Lower leg skin (tissue), 3 donors: ENCODE results near the gene DAAM1.

Experiments used
- POLR2A ChIP-seq, 2 donors: fragments of 450-650 bp; IDR thresholded peaks; one replicate each; pipeline ENCODE4 v1.6.1; 2016 to 2017; ENCODE audit warnings: antibody characterized with exemption in 2 of 2, mild to moderate bottlenecking in 1 of 2, moderate library complexity in 1 of 2
- TF ChIP-seq, protein P1 (sequence below), 3 donors: fragments of 450-650 bp; IDR thresholded peaks; one replicate each; pipeline ENCODE4 v1.5.1; 2016; ENCODE audit warnings: antibody characterized with exemption in 3 of 3, mild to moderate bottlenecking in 3 of 3, moderate library complexity in 2 of 3

DNA sequence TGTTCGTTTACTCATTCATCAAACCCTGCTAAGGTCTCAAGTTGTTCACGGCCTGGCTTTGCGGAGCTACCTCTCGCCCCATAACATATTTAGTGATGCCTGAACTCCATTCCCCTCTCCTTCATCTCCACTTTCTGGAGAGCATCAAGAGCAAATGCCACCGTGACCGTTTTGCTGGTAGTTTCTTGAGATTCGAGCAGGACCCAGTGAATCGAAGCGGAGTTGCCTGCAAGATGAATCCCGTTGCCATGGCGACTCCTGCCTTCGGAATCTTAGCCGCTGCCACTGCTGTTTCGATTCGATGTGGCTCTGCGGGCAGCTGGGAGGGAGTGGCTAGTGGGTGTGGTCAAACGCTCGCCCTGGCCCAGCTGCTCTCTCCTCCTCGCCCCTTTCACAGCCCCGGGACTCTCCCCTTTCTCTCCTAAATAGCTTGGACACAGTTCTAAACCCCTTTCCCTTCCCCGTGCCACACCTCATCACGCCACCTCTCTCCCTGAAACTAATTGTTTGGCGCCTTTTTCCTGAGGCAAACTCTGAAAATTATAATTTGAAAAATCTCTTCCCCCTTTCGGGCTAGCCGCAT, 1.4 kb downstream of the DAAM1 start:
- TF ChIP-seq, protein P1, sequence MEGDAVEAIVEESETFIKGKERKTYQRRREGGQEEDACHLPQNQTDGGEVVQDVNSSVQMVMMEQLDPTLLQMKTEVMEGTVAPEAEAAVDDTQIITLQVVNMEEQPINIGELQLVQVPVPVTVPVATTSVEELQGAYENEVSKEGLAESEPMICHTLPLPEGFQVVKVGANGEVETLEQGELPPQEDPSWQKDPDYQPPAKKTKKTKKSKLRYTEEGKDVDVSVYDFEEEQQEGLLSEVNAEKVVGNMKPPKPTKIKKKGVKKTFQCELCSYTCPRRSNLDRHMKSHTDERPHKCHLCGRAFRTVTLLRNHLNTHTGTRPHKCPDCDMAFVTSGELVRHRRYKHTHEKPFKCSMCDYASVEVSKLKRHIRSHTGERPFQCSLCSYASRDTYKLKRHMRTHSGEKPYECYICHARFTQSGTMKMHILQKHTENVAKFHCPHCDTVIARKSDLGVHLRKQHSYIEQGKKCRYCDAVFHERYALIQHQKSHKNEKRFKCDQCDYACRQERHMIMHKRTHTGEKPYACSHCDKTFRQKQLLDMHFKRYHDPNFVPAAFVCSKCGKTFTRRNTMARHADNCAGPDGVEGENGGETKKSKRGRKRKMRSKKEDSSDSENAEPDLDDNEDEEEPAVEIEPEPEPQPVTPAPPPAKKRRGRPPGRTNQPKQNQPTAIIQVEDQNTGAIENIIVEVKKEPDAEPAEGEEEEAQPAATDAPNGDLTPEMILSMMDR (IDR thresholded peaks at IDR 0.05): no peak
- TF ChIP-seq POLR2A (IDR thresholded peaks at IDR 0.05): no peak
